ENCODE results near the gene HOATZ. TPM values are rescaled to one million over a fixed set of nuclear protein-coding genes. Genes with fewer than 3 reads are reported as not detected.

The HOATZ gene
- polyA plus RNA-seq, 1 donor (not counting 4 experiments of a cell fraction or from before 2014, with no cell fraction given): not detected

- Histone ChIP-seq H4K20me1 (ENCODE audit: control insufficient read depth, extremely low read depth, insufficient read depth, low read length) (no peaks in the 10 kb centered on the region), H2AFZ (ENCODE audit: control insufficient read depth, low read length) (no peak overlapping the region), H3K4me1 (ENCODE audit: control insufficient read depth, extremely low read depth, insufficient read depth, low read length) (peaks cover 2% of the 10 kb centered on the region), H3K4me3 (ENCODE audit: control insufficient read depth in 2 of 3, extremely low read depth in 1 of 3, insufficient read depth in 2 of 3, low read depth in 1 of 3, low read length in 3 of 3) (no peak overlapping the region), H3K27me3 (ENCODE audit: control insufficient read depth, extremely low read depth, insufficient read depth, low read length) (no peaks in the 10 kb centered on the region), H3K27ac (ENCODE audit: control insufficient read depth, insufficient read depth, low read length) (no peak overlapping the region), H3K9ac (ENCODE audit: control insufficient read depth, extremely low read depth, insufficient read depth, low read length) (no peak overlapping the region), H3K9me1 (ENCODE audit: control insufficient read depth, extremely low read depth, insufficient read depth, low read length) (no peaks in the 10 kb centered on the region), H3K9me3 (ENCODE audit: control insufficient read depth, low read depth, low read length) (peaks cover under 1% of the 10 kb centered on the region), H3K79me2 (ENCODE audit: control insufficient read depth, insufficient read depth, low read length) (no peaks in the 10 kb centered on the region), H3K4me2 (ENCODE audit: control insufficient read depth, extremely low read depth, insufficient read depth, low read depth, low read length) (no peak overlapping the region), H3K36me3 (ENCODE audit: control insufficient read depth in 2 of 2, extremely low read depth in 1 of 2, insufficient read depth in 2 of 2, low read length in 2 of 2) (no peaks in the 10 kb centered on the region)
- DNase-seq (ENCODE audit: low read depth, low spot score) (no peak), FAIRE-seq (no peak)
- dilution Hi-C loops (cut with MboI; ENCODE audit: extremely low pct_ligation_motif_present, low sequenced_read_pairs): no loop called here
- no peak for TF ChIP-seq CTCF (optimal IDR thresholded peaks at IDR 0.05 in 1 of 3, IDR thresholded peaks at IDR 0.05 in 1 of 3, conservative IDR thresholded peaks at IDR 0.05 in 1 of 3; ENCODE audit: extremely low read depth in 1 of 3, insufficient read depth in 2 of 3, low read length in 3 of 3)
- no peak for TF ChIP-seq EZH2 (IDR thresholded peaks at IDR 0.05; ENCODE audit: low read length)
Observed at GRCh38 chr11:111477898-111478297, 36.7 kb upstream of the HOATZ start.

- DNase-seq (ENCODE audit: low read depth, low spot score) (no peak), FAIRE-seq (no peak)
- Histone ChIP-seq H3K27ac (ENCODE audit: control insufficient read depth, insufficient read depth, low read length) (no peak overlapping the region), H3K9ac (ENCODE audit: control insufficient read depth, extremely low read depth, insufficient read depth, low read length) (no peak overlapping the region), H3K4me2 (ENCODE audit: control insufficient read depth, extremely low read depth, insufficient read depth, low read depth, low read length) (no peak overlapping the region), H3K4me1 (ENCODE audit: control insufficient read depth, extremely low read depth, insufficient read depth, low read length) (peaks cover 2% of the 10 kb centered on the region), H3K79me2 (ENCODE audit: control insufficient read depth, insufficient read depth, low read length) (no peaks in the 10 kb centered on the region), H3K9me1 (ENCODE audit: control insufficient read depth, extremely low read depth, insufficient read depth, low read length) (no peaks in the 10 kb centered on the region), H4K20me1 (ENCODE audit: control insufficient read depth, extremely low read depth, insufficient read depth, low read length) (no peaks in the 10 kb centered on the region), H3K36me3 (ENCODE audit: control insufficient read depth in 2 of 2, extremely low read depth in 1 of 2, insufficient read depth in 2 of 2, low read length in 2 of 2) (no peaks in the 10 kb centered on the region), H3K4me3 (ENCODE audit: control insufficient read depth in 2 of 3, extremely low read depth in 1 of 3, insufficient read depth in 2 of 3, low read depth in 1 of 3, low read length in 3 of 3) (no peak overlapping the region), H3K27me3 (ENCODE audit: control insufficient read depth, extremely low read depth, insufficient read depth, low read length) (no peaks in the 10 kb centered on the region), H3K9me3 (ENCODE audit: control insufficient read depth, low read depth, low read length) (peaks cover 2% of the 10 kb centered on the region), H2AFZ (ENCODE audit: control insufficient read depth, low read length) (no peak overlapping the region)
- TF ChIP-seq CTCF (optimal IDR thresholded peaks at IDR 0.05 in 1 of 3, IDR thresholded peaks at IDR 0.05 in 1 of 3, conservative IDR thresholded peaks at IDR 0.05 in 1 of 3; ENCODE audit: extremely low read depth in 1 of 3, insufficient read depth in 2 of 3, low read length in 3 of 3): no peak
- no peak for TF ChIP-seq EZH2 (IDR thresholded peaks at IDR 0.05; ENCODE audit: low read length)
- dilution Hi-C loops (cut with MboI; ENCODE audit: extremely low pct_ligation_motif_present, low sequenced_read_pairs): no loop called here
Observed at GRCh38 chr11:111479666-111480065, 34.9 kb upstream of the HOATZ start.
